IPS-NIHi11 (cell line): ENCODE measurements around the gene GNPDA1.
A peak's percentile ranks its signal among the peaks of the same experiment; 100 is the strongest.
"Not testable (repeated sequence)": the region's sequence is repeated elsewhere in the genome, so short reads cannot be mapped to it uniquely, and the experiment has no call there.

ENCODE experiments used
- DNase-seq: peaks from one replicate; pipeline ENCODE4 v3.0.0; 2012; ENCODE audit warnings: mixed read lengths, low spot score

Gene GNPDA1

DNA sequence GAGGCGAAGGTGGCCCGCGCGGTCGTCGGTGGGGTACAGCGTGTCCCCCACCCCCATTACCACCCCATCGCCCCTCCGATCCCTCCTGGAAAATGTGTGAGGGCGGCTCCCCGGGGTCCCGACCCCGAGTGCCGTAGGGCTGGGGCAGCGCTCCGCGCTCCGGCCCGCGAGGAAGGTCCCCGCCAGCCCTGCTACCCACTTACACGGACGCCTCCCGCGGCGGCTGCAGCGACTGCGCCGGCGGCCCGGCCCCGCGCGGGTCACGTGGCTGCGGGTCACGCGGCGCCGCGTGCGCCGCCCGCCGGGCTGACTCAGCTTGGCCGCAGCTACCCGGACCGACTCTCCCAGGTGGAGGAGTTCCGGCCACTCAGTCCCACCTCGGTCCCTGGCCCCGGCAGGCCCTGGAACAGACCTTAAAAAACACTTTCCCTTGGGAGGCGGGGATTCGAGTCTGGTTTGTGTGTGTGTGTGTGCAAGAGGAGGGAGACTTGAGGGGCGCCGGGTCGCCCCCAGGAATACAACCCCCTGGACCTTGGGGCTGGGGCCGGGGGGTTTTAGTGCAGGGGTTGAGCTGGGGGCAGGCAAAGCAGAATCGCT is at the start of gene GNPDA1:
Gene GNPDA1, minus strand, starts transcription at position 236 of the 597 bp plus-strand sequence. CDS start 992 bp downstream, outside the sequence.
- DNase-seq, result peak; percentile 90

DNA sequence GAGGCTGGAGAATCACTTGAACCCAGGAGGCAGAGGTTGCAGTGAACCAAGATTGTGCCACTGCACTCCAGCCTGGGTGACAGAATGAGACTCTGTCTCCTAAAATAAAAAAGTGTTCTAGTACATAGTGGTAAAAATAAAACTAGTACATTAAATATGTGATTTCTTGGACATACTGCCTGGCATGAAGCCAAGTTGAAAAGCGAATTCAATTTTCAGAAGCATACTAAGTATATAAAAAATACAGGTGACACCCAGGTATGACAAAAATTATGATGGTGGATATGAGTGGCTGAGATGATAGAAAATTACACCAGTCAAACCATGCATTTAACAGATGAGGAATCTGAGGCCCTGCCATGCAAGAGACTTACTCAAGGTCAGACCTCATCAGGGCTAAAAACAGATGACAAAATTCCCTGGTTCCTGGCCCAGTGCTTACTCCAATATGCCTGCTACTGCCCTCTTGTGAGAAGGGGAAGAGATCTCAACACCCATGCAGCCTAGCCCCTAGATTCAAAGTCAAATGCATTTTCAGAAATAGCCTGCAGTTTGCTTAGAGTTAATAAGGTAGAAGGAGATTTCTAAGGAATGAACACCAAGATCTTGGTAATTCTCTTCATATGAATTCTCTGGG is 46.6 kb upstream of the GNPDA1 start:
- DNase-seq, result peak; percentile 47

DNA sequence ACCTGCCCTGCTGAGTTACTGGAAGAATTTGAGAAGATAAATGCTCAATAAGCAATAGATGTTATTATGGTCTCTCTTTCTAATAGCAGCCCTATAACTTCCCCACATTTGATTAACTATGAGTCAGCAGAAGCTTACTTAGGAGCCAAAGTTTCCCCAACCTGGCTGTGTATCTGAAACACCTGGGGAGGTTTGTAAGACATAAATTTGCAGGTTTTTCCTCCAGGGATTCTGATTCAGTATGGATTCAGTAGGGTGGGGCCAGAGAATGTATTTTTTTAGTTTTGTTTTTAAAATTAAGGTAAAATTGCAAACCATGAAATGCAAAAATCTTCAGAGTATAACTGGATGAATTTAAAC is 44.9 kb upstream of the GNPDA1 start:
- no peak for DNase-seq

DNA sequence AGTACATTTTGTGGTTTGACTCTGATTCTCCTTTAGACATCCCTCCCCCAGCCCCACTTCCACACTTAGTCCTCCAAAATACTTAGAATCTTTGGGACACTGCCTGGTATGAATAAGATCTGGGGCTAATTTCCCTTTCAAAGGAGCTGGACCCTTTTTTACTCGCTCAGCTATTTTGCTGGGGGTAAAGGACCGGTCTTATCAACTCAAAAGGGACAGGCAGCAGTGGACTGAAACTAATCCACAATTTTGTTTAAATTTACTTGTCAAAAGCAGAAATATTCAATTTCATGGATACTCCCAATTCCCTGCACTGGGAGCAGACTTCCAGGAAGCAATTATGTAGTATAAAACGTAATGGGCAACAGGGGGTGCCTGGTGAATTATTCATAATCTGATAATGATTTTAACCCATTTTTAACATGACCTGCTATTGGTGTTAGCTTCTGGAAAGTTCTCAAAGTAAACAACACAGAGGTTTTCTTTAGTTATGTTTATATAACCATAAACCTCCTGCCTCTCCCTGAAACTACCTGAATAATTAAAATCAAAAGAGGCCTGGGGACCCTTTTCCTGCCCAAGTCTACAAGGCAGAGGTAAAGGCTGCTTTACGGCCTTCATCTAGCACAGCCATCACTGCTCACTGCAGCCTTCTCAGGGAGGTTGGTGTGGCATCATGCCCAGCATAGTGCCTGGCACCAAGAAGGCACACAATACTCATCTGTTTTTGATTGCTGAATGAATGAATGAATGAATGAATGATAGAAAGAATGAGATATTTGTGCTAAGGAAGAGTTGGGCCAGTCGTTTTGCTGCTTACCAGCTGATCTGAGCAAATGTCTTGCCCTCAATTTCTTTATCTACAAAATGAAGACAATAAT is 44.2 kb upstream of the GNPDA1 start:
- DNase-seq, result no peak

DNA sequence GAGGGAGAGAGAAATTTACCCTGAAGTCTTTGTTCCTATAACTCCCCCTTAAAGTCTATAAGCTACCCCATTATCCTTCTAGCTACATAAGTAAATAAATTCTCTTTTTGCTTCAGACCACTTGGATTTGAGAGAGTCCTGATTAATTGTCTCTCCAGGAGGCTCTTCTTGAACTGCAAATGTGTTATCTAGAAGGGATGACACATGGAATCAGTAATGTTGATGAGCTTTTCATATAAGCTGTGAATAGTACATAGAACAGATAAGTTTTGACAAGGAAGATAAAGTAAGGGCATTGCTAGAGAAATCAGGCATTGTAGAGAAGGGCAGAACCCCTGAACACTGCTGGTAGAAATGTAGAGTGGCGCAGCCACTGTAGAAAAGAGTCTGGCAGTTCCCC is 42.5 kb upstream of the GNPDA1 start:
- no peak for DNase-seq

DNA sequence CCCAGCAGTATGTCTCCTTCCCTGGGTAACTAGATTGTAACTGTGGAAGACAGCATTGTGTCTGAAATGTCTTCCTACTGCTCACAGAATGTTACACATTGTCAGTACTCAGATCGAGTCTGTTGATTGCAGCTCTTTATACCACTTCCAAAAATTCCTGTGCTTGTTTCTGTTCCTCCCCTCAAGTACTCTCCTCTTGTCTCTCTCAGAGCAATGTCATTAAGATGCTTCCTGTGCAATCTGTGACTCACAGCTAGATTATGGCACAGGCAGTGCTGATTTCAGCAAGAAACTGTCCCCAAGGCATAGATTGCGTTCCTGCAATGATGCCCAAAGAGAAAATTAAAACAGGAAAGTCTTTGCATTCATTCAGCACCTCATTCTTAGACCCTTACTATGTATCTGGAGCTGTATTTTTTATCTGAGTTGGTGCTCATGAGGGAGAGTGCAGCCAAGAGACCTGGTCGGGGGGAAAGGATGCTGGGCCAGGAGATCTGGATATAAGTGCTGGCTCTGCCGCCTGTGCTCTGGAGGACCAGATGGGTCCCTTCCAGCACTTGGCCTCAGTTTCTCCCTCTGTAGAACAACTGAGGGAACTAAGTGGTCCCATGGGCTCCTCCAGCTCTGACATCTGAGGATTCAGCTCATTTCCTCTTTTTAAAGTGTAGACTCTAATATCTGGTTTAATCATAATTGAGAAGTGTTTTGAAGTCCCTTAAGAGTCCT is 40.8 kb upstream of the GNPDA1 start:
- DNase-seq, result no peak

DNA sequence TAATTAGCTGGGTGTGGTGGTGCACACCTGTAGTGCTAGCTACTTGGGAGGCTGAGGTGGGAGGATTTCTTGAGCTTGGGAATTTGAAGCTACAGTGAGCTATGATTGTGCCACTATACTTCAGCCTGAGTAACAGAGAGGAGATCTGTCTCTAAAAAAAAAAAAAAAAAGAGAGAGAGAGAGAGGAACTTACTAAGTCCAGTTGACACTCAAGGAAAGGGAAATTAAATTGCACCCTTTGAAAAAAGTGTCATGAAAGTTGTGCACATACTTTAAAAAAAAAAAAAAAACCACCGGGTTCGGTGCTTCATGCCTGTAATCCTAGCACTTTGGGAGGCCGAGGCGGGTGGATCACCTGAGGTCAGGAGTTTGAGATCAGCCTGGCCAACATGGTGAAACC is 39.2 kb upstream of the GNPDA1 start:
- not testable (repeated sequence) for DNase-seq

DNA sequence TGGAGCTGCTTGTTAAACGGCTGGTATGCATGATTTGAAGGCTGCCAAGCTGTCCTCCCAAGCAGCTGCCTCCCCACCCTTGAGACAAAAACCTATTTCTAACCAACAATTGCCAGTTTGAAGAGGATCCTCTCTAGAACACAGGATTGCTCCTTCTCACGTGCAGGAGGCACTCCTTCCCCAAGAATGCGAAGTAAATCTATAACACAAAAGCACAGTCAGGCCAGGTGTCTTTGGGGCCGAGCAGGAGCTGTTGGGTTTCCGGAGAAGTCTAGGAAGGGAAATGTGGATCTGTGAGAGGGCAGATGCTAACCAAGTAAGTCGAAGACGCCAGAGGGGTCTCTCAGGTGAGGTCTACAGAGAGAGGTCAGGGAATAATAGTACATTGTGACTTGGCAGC is 35.4 kb upstream of the GNPDA1 start:
- peak; percentile 45 for DNase-seq

DNA sequence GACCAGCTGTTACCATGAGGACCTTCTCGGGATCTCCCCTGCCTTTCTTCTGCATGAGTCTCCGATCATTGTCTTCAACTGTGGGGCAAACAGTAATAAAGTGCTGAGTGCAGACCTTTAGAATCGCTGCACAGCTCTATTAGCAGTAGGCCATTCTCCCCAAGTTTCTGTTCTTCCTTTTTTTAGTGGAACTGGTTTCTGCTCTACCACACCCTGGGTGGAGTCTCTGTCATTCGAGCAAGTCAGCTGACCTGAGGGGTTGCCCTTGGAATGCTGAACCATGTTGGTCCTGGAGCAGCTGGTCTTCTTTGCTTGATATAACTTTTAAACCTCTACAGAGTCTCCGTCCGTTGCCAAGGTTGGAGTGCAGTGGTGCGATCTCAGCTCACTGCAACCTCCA is 33.4 kb upstream of the GNPDA1 start:
- no peak for DNase-seq

DNA sequence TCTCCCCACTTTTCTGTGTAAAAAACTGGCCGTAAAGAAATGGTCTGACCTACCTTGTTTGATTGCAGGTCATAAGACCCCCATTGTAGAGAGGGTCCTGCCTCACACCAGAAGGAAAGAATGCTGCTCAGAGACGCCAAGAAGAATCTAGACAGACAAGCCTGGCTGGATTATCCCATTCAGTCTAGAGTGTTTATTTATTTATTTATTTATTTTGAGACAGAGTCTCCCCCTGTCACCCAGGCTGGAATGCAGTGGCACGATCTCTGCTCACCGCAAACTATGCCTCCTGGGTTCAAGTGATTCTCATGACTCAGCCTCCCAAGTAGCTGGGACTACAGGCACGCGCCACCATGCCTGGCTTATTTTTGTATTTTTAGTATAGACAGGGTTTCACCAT is 28.1 kb upstream of the GNPDA1 start:
- DNase-seq, result not testable (repeated sequence)

DNA sequence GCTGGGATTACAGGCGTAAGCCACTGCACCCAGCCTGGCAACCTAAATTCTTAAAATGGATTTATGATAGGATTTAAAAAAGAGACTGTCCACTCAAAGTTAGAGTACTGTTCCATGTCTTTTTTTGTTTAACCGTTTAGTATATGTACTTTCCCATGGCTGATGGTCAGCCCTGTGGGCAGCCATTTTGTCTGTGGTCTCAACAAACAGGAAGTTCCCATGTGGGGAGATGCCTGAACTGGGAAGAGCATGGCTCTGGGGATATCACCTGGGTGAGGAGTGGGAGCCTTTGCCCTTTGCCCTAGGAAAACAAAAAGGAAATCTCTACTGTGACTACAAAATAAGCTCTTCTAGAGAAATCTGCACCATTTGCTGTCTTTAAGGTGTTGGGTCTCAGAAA is 27.5 kb upstream of the GNPDA1 start:
- no peak for DNase-seq

DNA sequence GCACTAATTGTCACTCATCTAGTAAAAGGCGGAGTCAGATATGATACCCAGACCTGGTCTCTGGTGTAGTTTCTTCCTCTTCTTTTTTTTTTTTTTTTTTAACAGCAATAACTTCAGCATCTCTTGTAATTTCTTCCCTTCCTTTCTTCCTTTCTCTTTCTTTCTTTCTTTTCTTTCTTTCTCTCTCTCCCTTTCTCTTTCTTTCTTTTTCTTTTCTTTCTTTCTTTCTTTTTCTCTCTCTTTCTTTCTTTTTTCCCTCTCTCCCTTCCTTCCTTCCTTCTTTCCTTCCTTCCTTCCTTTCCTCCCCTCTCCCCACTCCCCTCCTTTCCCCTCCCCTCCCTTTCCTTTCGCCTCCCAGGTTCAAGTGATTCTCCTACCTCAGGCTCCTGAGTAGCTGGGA is 25.9 kb upstream of the GNPDA1 start:
- no peak for DNase-seq

DNA sequence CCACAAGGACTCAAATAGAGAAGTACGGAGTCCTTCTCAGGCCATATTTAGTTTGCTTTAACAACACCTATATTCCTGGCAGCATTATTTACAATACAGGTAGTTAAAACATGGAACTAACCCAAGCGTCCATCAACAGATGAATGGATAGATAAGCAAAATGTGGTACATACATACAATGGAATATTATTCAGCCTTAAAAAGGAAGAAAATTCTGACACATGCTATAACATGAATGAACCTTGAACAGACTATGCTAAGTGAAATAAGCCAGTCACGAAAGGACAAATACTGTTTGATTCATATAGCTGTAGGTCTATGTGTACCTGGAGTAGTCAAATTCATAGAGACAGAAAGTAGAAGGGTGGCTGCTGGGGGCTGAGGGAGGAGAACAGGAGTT is 24.8 kb upstream of the GNPDA1 start:
- not testable (repeated sequence) for DNase-seq

DNA sequence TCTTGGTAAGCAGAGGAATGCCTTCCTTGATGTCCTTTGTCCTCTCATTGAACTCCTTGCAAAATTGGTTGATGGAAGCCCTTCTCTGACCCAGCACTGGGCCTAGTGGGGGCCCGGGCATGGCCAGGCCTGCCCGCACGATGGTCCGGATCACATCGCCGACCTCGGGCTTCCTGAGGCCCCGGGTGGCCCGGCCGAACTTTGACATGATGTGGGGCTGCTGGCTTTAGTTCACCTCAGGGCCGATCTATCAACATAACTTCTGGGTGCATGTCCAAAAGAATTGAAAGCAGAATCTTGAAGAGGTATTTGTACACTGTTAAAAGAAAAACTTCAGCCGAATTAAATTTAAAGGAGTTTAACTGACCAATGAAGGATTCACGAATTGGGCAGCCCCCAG is 24.1 kb upstream of the GNPDA1 start:
- no peak for DNase-seq

DNA sequence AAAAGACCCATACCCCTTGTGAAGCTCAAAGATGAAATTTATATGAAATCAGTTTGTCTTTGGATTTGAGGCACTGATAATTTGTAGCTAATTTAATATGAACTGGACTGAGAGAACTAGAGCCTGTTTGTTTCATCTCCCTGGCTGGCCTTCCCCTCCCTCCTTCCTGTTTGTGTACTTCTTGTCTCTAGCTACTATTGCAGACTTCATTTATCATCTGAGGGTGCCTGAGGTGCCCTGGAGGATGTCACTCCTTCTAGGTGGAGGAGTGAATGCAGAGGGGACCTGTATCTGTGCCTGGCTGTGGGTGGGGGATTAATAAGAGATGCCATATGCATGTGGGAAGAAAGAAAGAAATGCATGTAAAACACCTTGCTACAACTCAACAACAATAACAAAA is 22.2 kb upstream of the GNPDA1 start:
- no peak for DNase-seq

DNA sequence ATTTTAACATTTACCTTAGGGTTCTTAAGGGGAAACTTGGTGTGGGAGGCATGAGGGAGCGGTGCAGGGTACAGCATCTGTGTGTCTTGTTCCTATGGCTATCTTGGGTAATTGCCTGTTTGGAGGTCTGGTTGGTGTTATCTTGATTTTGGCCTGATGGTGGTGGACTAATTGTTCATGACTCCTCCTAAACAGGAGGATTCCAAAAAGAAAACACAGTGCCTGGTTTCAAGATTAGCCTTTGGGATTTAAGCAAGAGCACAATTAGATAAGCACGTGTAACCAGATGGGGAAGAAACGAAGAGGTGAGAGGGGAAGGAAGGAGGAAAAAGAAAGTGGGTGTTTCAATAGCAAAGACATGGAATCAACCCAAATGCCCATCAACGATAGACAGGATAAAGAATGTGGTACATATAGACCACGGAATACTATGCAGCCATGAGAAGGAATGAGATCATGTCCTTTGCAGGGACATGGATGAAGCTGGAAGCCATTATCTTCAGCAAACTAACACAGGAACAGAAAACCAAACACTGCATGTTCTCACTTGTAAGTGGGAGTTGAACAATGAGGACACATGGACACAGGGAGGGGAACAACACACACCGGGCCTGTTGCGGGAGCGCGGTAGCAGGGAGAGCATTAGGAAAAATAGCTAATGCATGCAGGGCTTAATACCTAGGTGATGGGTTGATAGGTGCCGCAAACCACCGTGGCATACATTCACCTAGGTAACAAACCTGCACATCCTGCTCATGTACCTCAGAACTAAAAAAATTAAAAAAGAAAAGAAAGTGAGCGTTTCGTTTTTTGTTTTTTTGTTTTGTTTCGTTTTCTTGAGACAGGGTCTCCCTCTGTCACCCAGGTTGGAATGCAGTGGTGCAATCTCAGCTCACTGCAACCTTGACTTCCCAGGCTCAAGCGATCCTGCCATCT is 21.1 kb upstream of the GNPDA1 start:
- not testable (repeated sequence) for DNase-seq

DNA sequence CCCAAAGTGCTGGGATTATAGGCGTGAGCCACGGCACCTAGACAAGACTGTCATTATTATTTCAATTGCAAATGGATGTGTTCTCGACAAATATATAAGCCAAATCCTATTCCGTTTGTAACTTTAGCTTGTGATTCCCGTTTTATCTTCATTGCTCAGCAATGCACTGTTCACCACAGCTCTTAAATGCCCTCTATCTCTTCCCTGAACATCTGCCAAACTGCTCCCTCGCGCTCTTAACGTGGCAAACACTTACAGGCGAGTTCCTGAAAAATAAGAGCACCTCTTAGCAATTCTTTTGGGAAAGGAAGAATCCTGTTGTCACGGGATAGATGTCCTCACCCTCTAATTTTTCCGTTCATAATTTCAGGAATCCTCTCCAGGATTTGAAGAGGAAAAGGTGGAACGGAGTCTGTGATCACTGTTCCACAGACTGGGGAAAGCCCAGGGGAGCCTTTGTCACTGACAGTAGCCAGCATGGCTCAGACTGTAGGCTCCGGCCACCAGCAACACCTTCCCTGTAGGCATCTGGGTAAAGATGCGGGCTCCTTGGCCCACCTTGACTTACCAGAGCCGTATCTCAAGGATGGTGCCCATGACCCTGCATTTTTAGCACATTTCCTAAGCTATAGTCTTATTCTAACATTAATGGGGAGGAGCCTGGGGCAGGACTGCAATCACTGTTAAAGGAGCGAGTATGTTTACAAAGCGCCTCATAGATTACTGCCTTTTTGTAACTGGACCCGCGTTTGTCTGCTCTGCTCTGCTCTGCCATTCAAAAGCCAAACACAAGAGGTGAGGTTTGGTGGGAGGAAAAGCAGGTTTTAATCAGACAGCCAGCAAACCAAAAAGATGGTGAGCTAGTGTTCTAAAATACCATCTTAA is 20.2 kb upstream of the GNPDA1 start:
- DNase-seq, result no peak

DNA sequence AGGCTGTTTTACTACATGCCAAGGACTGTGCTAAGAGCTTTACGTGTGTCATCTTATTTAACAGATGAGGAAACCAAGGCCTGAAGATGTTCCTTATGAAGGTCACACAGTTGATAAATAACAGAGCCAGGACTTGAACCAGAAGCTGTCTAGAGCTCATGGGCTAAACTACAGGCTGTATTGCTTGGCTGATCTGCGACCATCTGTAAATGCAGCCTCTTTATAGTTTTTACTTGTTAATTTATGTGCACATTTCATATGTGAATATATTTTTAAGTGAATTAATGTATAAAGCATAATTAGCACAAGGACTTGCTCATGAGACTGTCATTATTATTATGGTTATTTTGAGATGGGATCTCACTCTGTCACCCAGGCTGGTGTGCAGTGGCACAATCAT is 19.3 kb upstream of the GNPDA1 start:
- no peak for DNase-seq

DNA sequence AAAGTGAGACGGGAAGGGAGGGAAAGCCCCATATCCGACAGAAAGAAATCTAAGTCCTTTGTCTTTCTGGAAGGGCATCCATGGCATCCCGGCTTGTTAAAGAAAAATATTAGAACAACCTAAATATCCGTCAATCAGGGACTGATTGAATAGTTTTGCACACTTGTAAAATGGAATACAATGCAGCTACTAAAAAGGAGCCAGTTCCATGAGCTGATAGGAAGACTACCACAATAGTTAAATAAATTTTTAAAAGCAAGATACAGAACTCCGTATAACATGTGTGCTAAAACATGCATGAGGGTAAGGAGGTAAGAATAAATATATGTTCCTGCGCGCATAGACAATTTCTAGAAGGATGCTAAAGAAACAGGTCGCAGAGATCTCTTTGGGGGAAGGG is 12.8 kb upstream of the GNPDA1 start:
- DNase-seq, result no peak

DNA sequence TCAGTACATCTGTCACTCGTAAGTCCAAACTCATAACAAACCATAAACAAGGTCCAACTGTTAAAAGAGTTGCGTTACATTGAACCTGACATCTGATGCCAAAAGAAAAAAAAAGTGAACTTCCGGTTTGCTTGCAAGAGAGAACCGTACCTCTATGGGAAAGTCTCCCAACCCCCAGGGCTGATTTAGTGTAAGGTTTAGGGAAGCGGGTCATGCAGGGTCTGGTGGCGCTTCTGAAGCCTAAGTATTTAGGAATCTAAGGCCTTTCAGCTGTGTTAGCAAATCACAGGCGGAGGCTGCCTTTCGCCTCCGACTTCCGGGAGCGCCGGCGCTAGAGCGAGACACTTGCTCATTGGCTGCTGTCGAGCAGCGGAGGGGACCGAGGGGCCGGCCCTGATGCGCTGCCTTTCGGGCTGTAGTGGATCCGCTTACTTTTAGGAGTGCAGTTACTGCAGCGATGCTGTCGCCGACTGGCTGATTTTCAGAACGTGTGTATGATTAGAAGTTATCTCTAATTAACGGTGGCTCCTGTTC is 12.0 kb upstream of the GNPDA1 start:
- peak; percentile 96 for DNase-seq
